Measurements from ENCODE around the gene C12orf60.

Gene C12orf60

GRCh38 chr12:14803011-14803829, at the start of gene C12orf60, which contains the start of gene WBP11 (continued):
- TF ChIP-seq ZNF610 (tag by site-specific recombination; IDR thresholded peaks at IDR 0.05; ENCODE audit: borderline replicate concordance) (no peak), ZNF76 (tag by site-specific recombination; IDR thresholded peaks at IDR 0.05; ENCODE audit: borderline replicate concordance, low read depth) (peak; percentile 55; the same call in 1 of the 2 replicates), PBX3 (CRISPR knock-in tag; IDR thresholded peaks at IDR 0.05) (peak; percentile 74; the same call in 1 of the 2 replicates), ZNF37A (tag by site-specific recombination; IDR thresholded peaks at IDR 0.05) (no peak), ZFHX2 (tag by site-specific recombination; conservative IDR thresholded peaks at IDR 0.05) (no peak), ZNF692 (tag by site-specific recombination; IDR thresholded peaks at IDR 0.05) (0 out of 2 replicates have a peak, but pooled peaks have one; percentile 11), BCL6B (tag by site-specific recombination; IDR thresholded peaks at IDR 0.05) (no peak), BCL11A (tag by site-specific recombination; IDR thresholded peaks at IDR 0.05; ENCODE audit: low read depth) (no peak), ZFP3 (tag by site-specific recombination; IDR thresholded peaks at IDR 0.05; ENCODE audit: low read depth) (no peak), ZSCAN18 (tag by site-specific recombination; IDR thresholded peaks at IDR 0.05) (no peak), ZNF354C (tag by site-specific recombination; IDR thresholded peaks at IDR 0.05; ENCODE audit: borderline replicate concordance, low read depth) (no peak), AEBP2 (tag by site-specific recombination; IDR thresholded peaks at IDR 0.05; ENCODE audit: borderline replicate concordance) (no peak), MEIS1 (CRISPR knock-in tag; IDR thresholded peaks at IDR 0.05; ENCODE audit: borderline replicate concordance) (no peak), SP7 (tag by site-specific recombination; IDR thresholded peaks at IDR 0.05) (peak; percentile 20; the same call in 1 of the 2 replicates), ZNF626 (tag by site-specific recombination; IDR thresholded peaks at IDR 0.05) (no peak), ZNF660 (tag by site-specific recombination; IDR thresholded peaks at IDR 0.05) (0 out of 2 replicates have a peak, but pooled peaks have one; percentile 14), ZNF169 (tag by site-specific recombination; IDR thresholded peaks at IDR 0.05) (no peak), KLF9 (tag by site-specific recombination; IDR thresholded peaks at IDR 0.05; ENCODE audit: low read depth) (no peak), ZNF112 (tag by site-specific recombination; IDR thresholded peaks at IDR 0.05) (no peak), ZNF544 (tag by site-specific recombination; IDR thresholded peaks at IDR 0.05) (no peak), ZNF311 (tag by site-specific recombination; IDR thresholded peaks at IDR 0.05; ENCODE audit: borderline replicate concordance) (no peak), SP3 (tag by site-specific recombination; IDR thresholded peaks at IDR 0.05) (peak; percentile 58), ZNF157 (tag by site-specific recombination; IDR thresholded peaks at IDR 0.05) (no peak), ZNF19 (tag by site-specific recombination; IDR thresholded peaks at IDR 0.05; ENCODE audit: low read depth) (no peak), ZNF133 (tag by site-specific recombination; IDR thresholded peaks at IDR 0.05) (no peak), PRDM4 (tag by site-specific recombination; IDR thresholded peaks at IDR 0.05) (no peak), ZNF174 (tag by site-specific recombination; IDR thresholded peaks at IDR 0.05) (no peak), GLI4 (tag by site-specific recombination; IDR thresholded peaks at IDR 0.05) (no peak), ZNF701 (tag by site-specific recombination; IDR thresholded peaks at IDR 0.05) (no peak), ZNF223 (tag by site-specific recombination; IDR thresholded peaks at IDR 0.05) (no peak)
